GM23248 (cell line): ENCODE measurements around the gene NFIX. TPM values are rescaled to one million over a fixed set of nuclear protein-coding genes. Genes with fewer than 3 reads are reported as not detected.

ENCODE experiments used
- DNase-seq: peaks from one replicate; pipeline ENCODE4 v3.0.0-alpha.2; 2015
- H2AFZ ChIP-seq: fragments of 200-600 bp; sonication (generic); 2 replicates; pipeline ENCODE4 v1.6.1; 2016; ENCODE audit warnings: antibody characterized with exemption
- H3F3A ChIP-seq: fragments of 200-600 bp; sonication (generic); 2 replicates; pipeline ENCODE4 v1.6.1; 2016; ENCODE audit warnings: mild to moderate bottlenecking, antibody characterized with exemption, mixed run types; ENCODE audit not compliant: insufficient read depth
- H3K27ac ChIP-seq: fragments of 200-600 bp; sonication (generic); 2 replicates; pipeline ENCODE4 v1.5.1; 2016; ENCODE audit warnings: mild to moderate bottlenecking
- H3K27me3 ChIP-seq: fragments of 200-600 bp; sonication (generic); replicated peaks from 2 replicates; pipeline ENCODE4 v1.6.1; 2016; ENCODE audit warnings: mild to moderate bottlenecking; ENCODE audit not compliant: insufficient read depth
- H3K36me3 ChIP-seq: fragments of 200-600 bp; sonication (generic); 2 replicates; pipeline ENCODE4 v1.6.1; 2016; ENCODE audit warnings: low read depth, mild to moderate bottlenecking
- H3K4me1 ChIP-seq: fragments of 200-600 bp; sonication (generic); 2 replicates; pipeline ENCODE4 v1.6.1; 2016; ENCODE audit warnings: mild to moderate bottlenecking; ENCODE audit not compliant: insufficient read depth
- H3K4me2 ChIP-seq: fragments of 200-600 bp; sonication (generic); one replicate; pipeline ENCODE4 v1.6.1; 2016; ENCODE audit warnings: mild to moderate bottlenecking; ENCODE audit not compliant: unreplicated experiment
- H3K4me3 ChIP-seq: fragments of 200-600 bp; sonication (generic); 2 replicates; pipeline ENCODE4 v1.5.1; 2016; ENCODE audit warnings: mild to moderate bottlenecking
- H3K79me2 ChIP-seq: fragments of 200-600 bp; sonication (generic); 2 replicates; pipeline ENCODE4 v1.6.1; 2016; ENCODE audit warnings: mild to moderate bottlenecking; ENCODE audit not compliant: insufficient read depth
- H3K9ac ChIP-seq: fragments of 200-600 bp; sonication (generic); 2 replicates; pipeline ENCODE4 v1.6.1; 2016; ENCODE audit warnings: mild to moderate bottlenecking
- H3K9me2 ChIP-seq: fragments of 200-600 bp; sonication (generic); 2 replicates; pipeline ENCODE4 v1.6.1; 2016; ENCODE audit warnings: mixed run types, mild to moderate bottlenecking, moderate library complexity; ENCODE audit not compliant: insufficient read depth
- H3K9me3 ChIP-seq: fragments of 200-600 bp; sonication (generic); one replicate; pipeline ENCODE4 v1.6.1; 2017; ENCODE audit warnings: low read depth
- H4K20me1 ChIP-seq: fragments of 200-600 bp; sonication (generic); 2 replicates; pipeline ENCODE4 v1.6.0; 2016; ENCODE audit not compliant: insufficient read depth
- EZH2 ChIP-seq: fragments of 200-600 bp; sonication (generic); IDR thresholded peaks from 2 replicates; pipeline ENCODE4 v1.6.1; 2018; ENCODE audit warnings: antibody characterized with exemption, mild to moderate bottlenecking; ENCODE audit not compliant: insufficient read depth, poor library complexity, severe bottlenecking
- EZH2phosphoT487 ChIP-seq: fragments of 200-600 bp; sonication (generic); IDR thresholded peaks from 2 replicates; pipeline ENCODE4 v1.6.1; 2018; ENCODE audit warnings: antibody characterized with exemption, moderate library complexity, mild to moderate bottlenecking, low read depth; ENCODE audit not compliant: insufficient read depth
- WGBS, 2 experiments: methylation state at CpG; one replicate each; pipeline ENCODE4 v1.1.6; 2015 to 2017; ENCODE audit warnings: low lambda C conversion rate in 2 of 2, low coverage in 1 of 2; ENCODE audit errors: missing lambda C conversion rate in 2 of 2; 5-methylcytosine and 5-hydroxymethylcytosine counted together
- in situ Hi-C: fragments of 300-500 bp; cut with MboI; formaldehyde crosslinking; loops from 2 replicates; pipeline ENCODE4 v1.15.0; 2020
- polyA plus RNA-seq: library from polyadenylated mRNA; unstranded; fragments of >200 nt; fragmentation: Nextera tagmentation; extraction: Ambion mirVana; gene quantifications from 2 replicates; pipeline ENCODE4 v1.2.1, GENCODE V29; 2016
- total RNA-seq: library from RNA; depleted of rRNA; stranded (reverse); fragments of >200 nt; shearing (Covaris generic); gene quantifications from 2 replicates; pipeline ENCODE4 v1.2.3, GENCODE V29; 2014

Gene NFIX
- total and polyA plus RNA-seq, 2 experiments from 2014 or later, result 60.8 to 71.0 TPM

DNA sequence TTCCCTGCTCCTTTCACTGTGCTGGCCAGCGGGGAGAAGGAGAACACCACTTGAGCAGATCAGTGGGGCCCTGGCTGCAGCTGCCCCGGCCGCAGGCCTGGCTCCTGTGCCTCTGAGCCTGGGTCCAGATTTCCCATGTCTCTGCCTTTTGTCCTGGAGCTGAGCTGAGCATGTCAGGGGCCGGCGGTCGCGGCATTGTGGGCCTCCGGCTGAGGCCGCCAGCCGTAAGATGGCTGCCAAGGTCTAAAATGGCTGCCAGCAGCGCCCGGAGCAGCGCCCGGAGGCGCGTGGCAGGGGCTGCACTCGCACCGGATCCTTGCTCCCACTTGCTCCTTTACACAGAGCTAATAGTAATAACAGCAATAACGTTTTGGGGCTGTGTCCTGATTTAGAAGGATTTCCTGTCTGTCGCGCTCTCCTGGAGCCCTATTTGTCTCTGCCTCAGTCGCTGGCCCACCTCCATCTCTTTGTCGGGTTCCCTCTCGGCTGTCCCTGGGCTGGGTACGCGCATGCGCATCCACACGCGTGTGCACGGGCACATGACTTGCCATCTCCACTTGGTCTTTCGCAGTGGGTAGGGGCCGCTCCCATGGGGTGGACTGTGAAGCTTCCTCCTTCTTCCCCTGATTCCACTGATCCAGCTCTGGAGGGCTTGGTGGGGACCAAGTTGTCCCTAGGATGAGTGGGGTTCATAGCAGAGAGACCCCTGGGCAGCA, 75.3 kb downstream of the NFIX start:
- Histone ChIP-seq H3K4me2 (no peak overlapping the region), H3K27me3 (no peaks in the 10 kb centered on the region), H3F3A (no peaks in the 10 kb centered on the region), H4K20me1 (no peaks in the 10 kb centered on the region; the same call in 1 of the 2 replicates), H2AFZ (no peak overlapping the region), H3K4me1 (no peaks in the 10 kb centered on the region), H3K27ac (no peak overlapping the region), H3K79me2 (peaks cover 100% of the 10 kb centered on the region), H3K36me3 (0 out of 2 replicates have a peak, but pooled peaks cover 6% of the 10 kb centered on the region), H3K9me2 (no peaks in the 10 kb centered on the region), H3K9me3 (no peaks in the 10 kb centered on the region), H3K9ac (no peak overlapping the region), H3K4me3 (no peak overlapping the region)
- no peak for DNase-seq
- TF ChIP-seq EZH2, result no peak
- no peak for TF ChIP-seq EZH2phosphoT487
- WGBS, 2 experiments, result 69 to 75% methylated on average over 31 to 32 of the region's 32 CpGs
- in situ Hi-C loops, result no loop called here

DNA sequence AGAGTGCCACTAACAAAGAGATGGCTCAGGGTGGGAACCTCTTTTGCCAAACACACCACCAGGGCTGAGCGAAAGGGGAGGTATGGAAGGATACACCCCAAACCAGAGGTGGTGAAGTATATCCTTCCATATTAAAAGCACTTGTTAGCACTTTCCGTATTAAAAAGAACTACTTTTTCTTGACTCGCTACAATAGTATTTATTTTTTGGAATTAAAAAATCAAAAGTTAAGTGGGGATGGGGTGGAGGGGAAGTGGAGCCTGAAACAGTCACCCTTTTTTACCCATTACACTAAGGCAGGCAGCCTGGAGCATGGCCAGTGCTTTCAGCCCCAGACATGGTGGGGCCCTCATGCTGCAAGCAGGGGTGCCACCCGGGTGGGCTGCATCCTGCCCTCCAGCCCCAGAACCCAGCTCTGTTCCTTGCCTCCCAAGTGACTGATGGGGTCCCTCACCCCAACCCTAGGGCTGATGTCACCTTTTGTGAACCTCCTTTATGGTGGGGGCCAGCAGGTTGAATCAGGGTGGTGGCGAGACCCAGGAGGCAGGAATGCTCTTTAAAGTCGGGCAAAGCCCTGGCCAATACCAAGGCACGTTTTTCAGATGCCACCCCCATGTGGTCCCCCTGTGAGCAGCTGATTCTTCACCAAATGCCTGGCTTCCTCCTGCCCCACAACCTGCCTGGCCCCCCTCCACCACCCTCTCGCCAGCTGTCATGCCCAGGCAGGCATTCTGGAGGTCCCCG, 76.3 kb downstream of the NFIX start:
- no peak overlapping the region for H3K9ac ChIP-seq
- no peak for DNase-seq
- no peaks in the 10 kb centered on the region for H3K27me3 ChIP-seq
- in situ Hi-C loops, result no loop called here
- peaks cover 100% of the 10 kb centered on the region for H3K79me2 ChIP-seq
- TF ChIP-seq EZH2 (no peak), EZH2phosphoT487 (no peak)
- no peak overlapping the region for H3K4me2 ChIP-seq
- H3K9me2 ChIP-seq, result no peaks in the 10 kb centered on the region
- H3K27ac ChIP-seq, result no peak overlapping the region
- H3F3A ChIP-seq, result no peaks in the 10 kb centered on the region
- no peaks in the 10 kb centered on the region; the same call in 1 of the 2 replicates for H4K20me1 ChIP-seq
- H3K36me3 ChIP-seq, result 0 out of 2 replicates have a peak, but pooled peaks cover 12% of the 10 kb centered on the region
- no peaks in the 10 kb centered on the region for H3K9me3 ChIP-seq
- H3K4me1 ChIP-seq, result 0 out of 2 replicates have a peak, but pooled peaks cover 4% of the 10 kb centered on the region
- no peak overlapping the region for H3K4me3 ChIP-seq
- 70 to 73% methylated on average over 8 to 9 of the region's 9 CpGs for WGBS, 2 experiments
- no peak overlapping the region for H2AFZ ChIP-seq

- no peak overlapping the region for H3K4me3 ChIP-seq
- TF ChIP-seq EZH2, result no peak
- TF ChIP-seq EZH2phosphoT487, result no peak
- peaks cover 14% of the 10 kb centered on the region; the same call in 1 of the 2 replicates for H3K36me3 ChIP-seq
- H3K27ac ChIP-seq, result no peak overlapping the region
- peaks cover 99% of the 10 kb centered on the region for H3K79me2 ChIP-seq
- in situ Hi-C loops, result no loop called here
- no peak overlapping the region for H3K9ac ChIP-seq
- WGBS, 2 experiments, result 70 to 72% methylated on average over 8 to 9 of the region's 9 CpGs
- no peaks in the 10 kb centered on the region; the same call in 1 of the 2 replicates for H4K20me1 ChIP-seq
- no peaks in the 10 kb centered on the region for H3F3A ChIP-seq
- no peaks in the 10 kb centered on the region for H3K9me3 ChIP-seq
- H3K4me2 ChIP-seq, result no peak overlapping the region
- 0 out of 2 replicates have a peak, but pooled peaks cover 4% of the 10 kb centered on the region for H3K4me1 ChIP-seq
- no peaks in the 10 kb centered on the region for H3K9me2 ChIP-seq
- DNase-seq, result no peak
- no peaks in the 10 kb centered on the region for H3K27me3 ChIP-seq
- H2AFZ ChIP-seq, result no peak overlapping the region
These were observed 77.1 kb downstream of the NFIX start for GRCh38 chr19:13072188-13072908.

GRCh38 chr19:13073263-13073662, 78.0 kb downstream of the NFIX start:
- peaks cover 22% of the 10 kb centered on the region; the same call in 1 of the 2 replicates for H3K36me3 ChIP-seq
- no peaks in the 10 kb centered on the region; the same call in 1 of the 2 replicates for H4K20me1 ChIP-seq
- no peak overlapping the region for H3K4me2 ChIP-seq
- H3K4me3 ChIP-seq, result no peak overlapping the region
- no peak for DNase-seq
- H3K4me1 ChIP-seq, result 0 out of 2 replicates have a peak, but pooled peaks cover 4% of the 10 kb centered on the region
- in situ Hi-C loops, result no loop called here
- TF ChIP-seq EZH2phosphoT487, result no peak
- TF ChIP-seq EZH2, result no peak
- 75 to 78% methylated on average over 5 of the region's 5 CpGs for WGBS, 2 experiments
- H3K9ac ChIP-seq, result no peak overlapping the region
- no peaks in the 10 kb centered on the region for H3K9me2 ChIP-seq
- H3K27ac ChIP-seq, result no peak overlapping the region
- H3F3A ChIP-seq, result no peaks in the 10 kb centered on the region
- no peaks in the 10 kb centered on the region for H3K9me3 ChIP-seq
- H3K27me3 ChIP-seq, result no peaks in the 10 kb centered on the region
- H2AFZ ChIP-seq, result no peak overlapping the region
- H3K79me2 ChIP-seq, result peaks cover 97% of the 10 kb centered on the region
